GM19467 (cell line): ENCODE results near the gene TP53BP2.
"Not testable (repeated sequence)": the region's sequence is repeated elsewhere in the genome, so short reads cannot be mapped to it uniquely, and the experiment has no call there.

ENCODE experiments used
- ATAC-seq: cut with Tn5 transposase; IDR thresholded peaks from one replicate; pipeline ENCODE4 v1.9.1; 2021; ENCODE audit warnings: mild to moderate bottlenecking, moderate library complexity; ENCODE audit not compliant: unreplicated experiment

Gene TP53BP2

DNA sequence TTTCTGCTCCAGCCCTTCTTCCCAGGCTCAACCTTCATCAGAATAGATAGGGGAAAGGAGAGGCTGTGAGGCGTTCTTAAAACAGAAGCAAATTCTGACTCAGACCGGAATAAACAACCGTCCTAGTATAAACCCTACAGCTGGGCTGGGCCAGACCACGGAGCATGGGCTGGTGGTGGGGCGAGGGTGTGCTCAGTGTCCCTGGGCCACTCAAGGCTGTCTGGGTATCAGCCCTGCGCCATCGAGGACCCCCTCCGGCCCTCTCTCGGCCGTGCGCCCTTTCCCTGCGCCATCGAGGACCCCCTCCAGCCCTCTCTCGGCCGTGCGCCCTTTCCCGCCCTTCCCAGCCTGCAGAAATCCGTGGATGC, 97.4 kb downstream of the TP53BP2 start:
- no peak for ATAC-seq

DNA sequence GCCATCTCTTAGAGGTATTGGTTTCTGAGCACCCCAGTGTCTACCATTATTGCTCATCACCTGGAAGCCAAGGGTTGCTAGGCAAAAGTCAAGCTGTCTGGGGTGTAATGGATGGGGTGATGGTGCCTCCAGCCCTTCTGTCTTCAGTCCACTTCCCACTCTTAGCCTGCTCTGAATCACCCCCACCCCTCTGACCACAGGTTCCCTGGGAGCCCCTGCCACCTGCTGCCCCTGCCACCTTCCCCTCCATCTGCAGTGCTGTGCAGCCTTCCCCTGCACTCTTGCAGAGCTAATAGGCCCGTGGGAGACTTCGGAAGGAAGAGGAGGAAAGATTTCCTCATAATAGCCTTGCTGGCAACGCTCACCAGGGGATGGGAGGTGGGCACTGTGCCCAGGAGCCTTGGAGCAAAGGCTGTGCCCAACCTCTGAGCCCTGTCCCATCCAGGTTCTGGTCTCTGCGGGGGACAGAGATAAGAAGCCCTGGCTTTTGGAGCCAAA, 97.9 kb downstream of the TP53BP2 start:
- no peak for ATAC-seq

GRCh38 chr1:223745731-223746130, 100.0 kb downstream of the TP53BP2 start:
- ATAC-seq, result no peak

GRCh38 chr1:223742856-223743517, 102.8 kb downstream of the TP53BP2 start:
- ATAC-seq, result no peak

GRCh38 chr1:223741861-223742260, 103.9 kb downstream of the TP53BP2 start:
- no peak for ATAC-seq

- ATAC-seq, result not testable (repeated sequence)
These were observed 105.6 kb downstream of the TP53BP2 start for GRCh38 chr1:223740038-223740736.

DNA sequence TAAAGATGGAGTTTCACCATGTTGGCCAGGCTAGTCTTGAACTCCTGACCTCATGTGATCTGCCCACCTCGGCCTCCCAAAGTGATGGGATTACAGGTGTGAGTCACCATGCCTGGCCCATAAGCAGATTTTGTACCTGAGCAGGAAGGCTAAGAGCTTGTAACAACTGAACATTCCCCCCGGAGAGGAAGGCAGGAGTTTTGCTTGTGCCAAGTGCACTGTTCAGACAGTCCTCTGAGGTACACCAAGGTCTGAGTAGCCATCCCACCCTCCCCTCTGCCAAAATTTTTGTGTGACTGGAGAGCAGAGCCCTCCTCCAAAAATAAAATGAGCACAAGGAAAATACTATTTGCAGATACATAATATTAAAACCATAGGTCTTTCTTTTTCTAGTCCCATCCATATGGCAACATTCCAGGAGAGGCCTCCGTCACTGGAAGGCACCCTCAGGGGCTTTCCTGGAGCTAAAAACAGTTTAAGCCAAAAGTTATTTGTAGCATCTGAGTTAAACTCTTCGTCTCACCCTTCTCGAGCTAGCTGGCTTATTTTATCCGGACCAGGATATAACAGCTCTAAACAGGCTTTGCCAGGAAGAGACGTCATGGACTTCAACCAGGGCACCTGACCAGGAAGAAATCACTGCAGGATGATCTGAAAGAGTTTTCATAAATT, 106.2 kb downstream of the TP53BP2 start:
- no peak for ATAC-seq

DNA sequence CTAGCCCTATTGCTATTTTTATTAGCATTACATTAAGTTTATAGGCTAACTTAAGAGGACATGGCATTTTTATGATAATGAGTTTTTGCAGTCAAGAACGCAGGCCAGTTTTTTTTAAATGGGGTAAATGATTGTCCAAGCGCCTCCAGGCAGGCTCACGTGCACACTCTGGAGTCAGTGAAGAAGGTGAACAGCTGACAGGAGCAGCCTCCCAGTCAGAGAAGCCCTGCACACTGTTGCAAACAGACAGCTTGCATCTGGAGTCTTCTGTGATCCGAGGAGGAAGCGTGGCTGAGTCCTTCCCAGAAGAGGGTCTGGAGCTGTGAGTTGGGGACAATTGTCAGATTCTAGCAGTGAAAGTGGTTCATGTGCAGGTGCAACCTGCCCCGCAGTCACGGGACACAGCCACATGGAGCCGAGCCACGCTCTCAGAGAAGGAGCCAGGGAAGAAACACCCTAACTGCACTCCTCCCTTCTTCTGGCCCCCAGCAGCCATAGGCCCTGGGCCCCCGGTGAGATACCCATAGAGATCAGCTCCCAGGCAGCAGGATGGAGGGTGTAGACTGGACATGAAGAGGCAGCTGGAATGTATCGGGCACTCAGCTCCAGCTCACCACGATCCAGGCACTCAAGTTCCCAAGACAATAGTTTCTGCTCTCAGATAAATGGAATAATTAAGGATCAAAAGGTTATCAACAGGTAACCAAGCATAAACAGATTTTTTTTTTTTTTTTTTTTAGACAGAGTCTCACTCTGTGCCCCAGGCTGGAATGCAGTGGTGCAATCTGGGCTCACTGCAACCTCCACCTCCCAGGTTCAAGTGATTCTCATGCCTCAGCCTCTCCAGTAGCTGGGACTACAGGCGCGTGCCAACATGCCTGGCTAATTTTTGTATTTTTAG, 107.0 kb downstream of the TP53BP2 start:
- ATAC-seq, result no peak

GRCh38 chr1:223737342-223737741, 108.4 kb downstream of the TP53BP2 start:
- ATAC-seq, result no peak

GRCh38 chr1:223736638-223737037, 109.1 kb downstream of the TP53BP2 start:
- not testable (repeated sequence) for ATAC-seq

- ATAC-seq, result no peak
These were observed 111.6 kb downstream of the TP53BP2 start for GRCh38 chr1:223733898-223734852.

DNA sequence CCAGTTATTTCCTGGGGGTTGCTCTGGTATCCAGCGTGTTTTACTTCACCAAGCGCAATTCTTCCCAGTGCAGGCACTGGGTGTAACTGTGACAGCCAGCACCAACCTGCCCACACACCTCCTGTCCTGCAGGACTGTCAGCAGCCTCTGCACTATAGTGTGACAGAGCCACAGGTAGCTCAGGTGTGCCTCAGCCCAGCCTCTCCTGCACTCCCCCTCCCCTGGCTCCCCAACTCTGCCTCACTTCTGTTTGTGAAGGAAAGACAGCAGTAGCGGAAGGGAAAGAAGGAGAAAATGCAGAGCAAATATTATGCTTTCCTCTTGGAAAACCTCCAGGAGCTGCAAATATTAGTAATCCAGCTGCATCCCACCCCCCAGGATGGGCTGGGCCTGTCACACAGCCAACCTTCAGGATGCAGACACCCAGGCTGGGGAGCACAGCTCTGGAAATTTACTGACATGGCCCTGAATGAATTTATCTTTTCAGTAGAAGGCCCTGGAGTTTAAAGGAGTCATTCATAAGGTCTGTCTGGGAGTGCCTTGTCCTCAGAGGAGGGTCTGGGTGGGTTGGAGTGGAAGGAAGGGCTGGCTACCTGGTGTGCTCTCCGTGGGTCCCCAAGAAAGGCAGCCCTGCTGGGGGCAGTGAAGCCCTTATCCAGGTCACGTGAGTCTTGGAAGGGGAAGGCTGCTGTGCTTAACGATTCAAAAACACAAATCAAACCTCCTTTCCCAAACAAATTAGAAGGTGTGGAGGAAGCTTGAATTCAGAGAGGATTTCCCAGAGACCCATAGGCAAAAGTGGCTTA, 112.6 kb downstream of the TP53BP2 start:
- ATAC-seq, result no peak

DNA sequence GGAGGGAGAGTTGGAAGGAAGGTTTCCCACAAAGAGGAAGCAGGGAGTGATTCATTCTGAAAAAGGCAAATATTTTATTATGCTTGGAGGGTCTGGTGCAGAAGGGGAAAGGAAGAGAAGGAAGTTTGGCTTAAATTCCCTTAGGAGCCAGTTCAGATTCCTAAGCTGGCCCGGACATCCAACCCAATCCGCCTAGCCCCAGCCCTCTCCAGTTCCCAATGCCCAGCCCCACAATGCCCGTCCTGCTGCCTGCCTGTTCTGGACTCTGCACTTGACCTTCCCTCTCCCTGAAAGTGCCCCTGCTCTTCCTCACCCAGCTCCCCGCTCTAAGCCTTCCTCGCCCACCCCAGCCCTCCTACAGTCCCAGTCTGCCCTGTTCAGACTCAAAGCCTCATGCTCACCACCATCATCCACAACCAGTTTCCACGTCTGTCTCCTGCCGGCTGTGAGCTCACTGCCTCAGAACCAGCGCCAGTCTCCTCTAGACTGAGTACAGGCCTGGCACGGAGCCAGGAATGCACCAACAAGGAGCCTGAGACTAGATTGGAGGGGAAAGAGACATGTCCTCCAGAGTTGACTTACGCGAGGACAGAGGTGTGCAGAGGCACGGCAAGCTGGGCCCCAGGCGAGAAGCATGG, 114.5 kb downstream of the TP53BP2 start:
- no peak for ATAC-seq

- no peak for ATAC-seq
These were observed 115.1 kb downstream of the TP53BP2 start for GRCh38 chr1:223730479-223731132.

DNA sequence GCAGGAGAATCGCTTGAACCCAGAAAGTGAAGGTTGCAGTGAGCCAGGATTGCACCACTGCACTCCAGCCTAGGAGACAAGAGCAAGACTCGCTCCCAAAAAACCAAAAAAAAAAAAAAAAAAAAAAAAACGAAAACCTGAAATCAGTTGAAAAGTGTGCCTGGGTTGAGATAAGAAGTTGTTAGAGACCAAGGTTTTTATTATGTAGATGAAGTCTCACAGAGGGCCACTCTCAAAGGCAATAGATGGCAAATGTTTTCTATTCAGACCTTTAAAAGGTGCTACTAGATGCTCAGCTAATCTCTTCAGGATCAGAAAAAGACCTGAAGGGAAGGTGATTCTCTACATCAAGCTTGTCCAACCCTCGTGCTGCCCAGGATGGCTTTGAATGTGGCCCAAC, 115.8 kb downstream of the TP53BP2 start:
- no peak for ATAC-seq
